Stimulated activated CD4-positive, alpha-beta T cell treated with anti-CD3 and anti-CD28 coated beads, Interleukin-15, amount 100 ng/mL, for 1 hour (primary cell): ENCODE measurements around the gene AOPEP.

ENCODE experiments used
- DNase-seq, 2 donors: peaks; one replicate each; pipeline ENCODE4 v3.0.0-alpha.2; 2020; ENCODE audit warnings: low read depth in 1 of 2, low spot score in 1 of 2

The AOPEP gene

GRCh38 chr9:95029720-95030119 lies 303.2 kb downstream of the AOPEP start:
- DNase-seq: no peak

- DNase-seq: no peak
These were observed 303.8 kb downstream of the AOPEP start for GRCh38 chr9:95030344-95030743.

GRCh38 chr9:95030920-95031642 lies 304.6 kb downstream of the AOPEP start:
- DNase-seq: no peak

GRCh38 chr9:95031711-95032461 lies 305.4 kb downstream of the AOPEP start:
- DNase-seq: no peak

- no peak for DNase-seq
These were observed 306.3 kb downstream of the AOPEP start for GRCh38 chr9:95032580-95033341.

GRCh38 chr9:95035846-95036245 lies 309.3 kb downstream of the AOPEP start:
- DNase-seq: no peak

GRCh38 chr9:95036676-95037075 lies 310.2 kb downstream of the AOPEP start:
- no peak for DNase-seq

GRCh38 chr9:95037789-95038521 lies 311.5 kb downstream of the AOPEP start:
- no peak for DNase-seq

- no peak for DNase-seq
These were observed 312.2 kb downstream of the AOPEP start for GRCh38 chr9:95038666-95039065.

GRCh38 chr9:95040106-95040505 lies 313.6 kb downstream of the AOPEP start:
- no peak for DNase-seq

- no peak for DNase-seq
These were observed 317.3 kb downstream of the AOPEP start for GRCh38 chr9:95043826-95044225.

- DNase-seq: no peak
These were observed 318.4 kb downstream of the AOPEP start for GRCh38 chr9:95044731-95045508.

- DNase-seq: no peak
These were observed 319.3 kb downstream of the AOPEP start for GRCh38 chr9:95045751-95046150.

GRCh38 chr9:95047452-95048224 lies 321.1 kb downstream of the AOPEP start:
- DNase-seq: no peak

- DNase-seq: peak; percentile 17 to 45
These were observed 322.0 kb downstream of the AOPEP start for GRCh38 chr9:95048225-95049087.

- no peak for DNase-seq
These were observed 323.3 kb downstream of the AOPEP start for GRCh38 chr9:95049761-95050160.

- DNase-seq: no peak
These were observed 327.4 kb downstream of the AOPEP start for GRCh38 chr9:95053611-95054570.
